ENCODE data around the gene SSR1.

DNA sequence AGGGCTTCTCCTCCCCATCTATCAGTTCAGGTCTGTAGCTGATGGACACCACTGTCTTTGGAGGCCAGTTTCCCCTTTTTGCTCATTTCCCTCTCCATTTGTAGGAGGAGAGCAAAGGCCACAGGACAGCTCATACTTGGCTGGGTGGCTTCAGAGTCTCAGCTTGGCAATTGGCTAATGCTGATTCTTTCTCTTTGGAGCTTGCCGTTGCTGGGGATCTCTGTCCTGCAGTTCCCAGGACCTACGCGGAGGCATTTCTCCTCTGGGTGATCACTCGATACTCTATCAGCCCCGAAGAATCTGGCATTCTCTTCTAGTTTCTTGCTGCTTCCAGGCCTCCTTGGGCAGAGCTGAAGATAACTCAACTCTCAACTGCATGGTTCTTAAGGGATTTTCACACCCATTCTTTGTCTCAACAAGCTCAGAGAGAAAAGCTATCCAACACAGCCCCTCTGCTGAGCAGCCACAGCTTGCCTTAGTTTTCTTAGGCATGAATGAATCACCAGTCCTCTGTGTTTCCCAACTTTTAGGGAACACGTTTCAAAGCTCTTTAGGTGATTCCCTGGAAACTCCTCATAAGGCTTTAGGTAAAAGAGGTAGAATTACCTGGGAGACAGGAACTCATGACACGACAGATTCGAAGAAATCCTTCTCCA, 19.2 kb upstream of the SSR1 start:
- TF ChIP-seq, protein P1, sequence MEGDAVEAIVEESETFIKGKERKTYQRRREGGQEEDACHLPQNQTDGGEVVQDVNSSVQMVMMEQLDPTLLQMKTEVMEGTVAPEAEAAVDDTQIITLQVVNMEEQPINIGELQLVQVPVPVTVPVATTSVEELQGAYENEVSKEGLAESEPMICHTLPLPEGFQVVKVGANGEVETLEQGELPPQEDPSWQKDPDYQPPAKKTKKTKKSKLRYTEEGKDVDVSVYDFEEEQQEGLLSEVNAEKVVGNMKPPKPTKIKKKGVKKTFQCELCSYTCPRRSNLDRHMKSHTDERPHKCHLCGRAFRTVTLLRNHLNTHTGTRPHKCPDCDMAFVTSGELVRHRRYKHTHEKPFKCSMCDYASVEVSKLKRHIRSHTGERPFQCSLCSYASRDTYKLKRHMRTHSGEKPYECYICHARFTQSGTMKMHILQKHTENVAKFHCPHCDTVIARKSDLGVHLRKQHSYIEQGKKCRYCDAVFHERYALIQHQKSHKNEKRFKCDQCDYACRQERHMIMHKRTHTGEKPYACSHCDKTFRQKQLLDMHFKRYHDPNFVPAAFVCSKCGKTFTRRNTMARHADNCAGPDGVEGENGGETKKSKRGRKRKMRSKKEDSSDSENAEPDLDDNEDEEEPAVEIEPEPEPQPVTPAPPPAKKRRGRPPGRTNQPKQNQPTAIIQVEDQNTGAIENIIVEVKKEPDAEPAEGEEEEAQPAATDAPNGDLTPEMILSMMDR (IDR thresholded peaks at IDR 0.05): no peak
- no peak for TF ChIP-seq EZH2 (IDR thresholded peaks at IDR 0.05)
- no peak for TF ChIP-seq EZH2phosphoT487 (IDR thresholded peaks at IDR 0.05)
